ENCODE data around the gene CWF19L1. TPM values are rescaled to one million over a fixed set of nuclear protein-coding genes. Genes with fewer than 3 reads are reported as not detected.

The CWF19L1 gene
- total and polyA plus RNA-seq, 2 of the 13 experiments (the other 11 are each of a cell fraction or from before 2014, with no cell fraction given), result 13.6 to 42.1 TPM

DNA sequence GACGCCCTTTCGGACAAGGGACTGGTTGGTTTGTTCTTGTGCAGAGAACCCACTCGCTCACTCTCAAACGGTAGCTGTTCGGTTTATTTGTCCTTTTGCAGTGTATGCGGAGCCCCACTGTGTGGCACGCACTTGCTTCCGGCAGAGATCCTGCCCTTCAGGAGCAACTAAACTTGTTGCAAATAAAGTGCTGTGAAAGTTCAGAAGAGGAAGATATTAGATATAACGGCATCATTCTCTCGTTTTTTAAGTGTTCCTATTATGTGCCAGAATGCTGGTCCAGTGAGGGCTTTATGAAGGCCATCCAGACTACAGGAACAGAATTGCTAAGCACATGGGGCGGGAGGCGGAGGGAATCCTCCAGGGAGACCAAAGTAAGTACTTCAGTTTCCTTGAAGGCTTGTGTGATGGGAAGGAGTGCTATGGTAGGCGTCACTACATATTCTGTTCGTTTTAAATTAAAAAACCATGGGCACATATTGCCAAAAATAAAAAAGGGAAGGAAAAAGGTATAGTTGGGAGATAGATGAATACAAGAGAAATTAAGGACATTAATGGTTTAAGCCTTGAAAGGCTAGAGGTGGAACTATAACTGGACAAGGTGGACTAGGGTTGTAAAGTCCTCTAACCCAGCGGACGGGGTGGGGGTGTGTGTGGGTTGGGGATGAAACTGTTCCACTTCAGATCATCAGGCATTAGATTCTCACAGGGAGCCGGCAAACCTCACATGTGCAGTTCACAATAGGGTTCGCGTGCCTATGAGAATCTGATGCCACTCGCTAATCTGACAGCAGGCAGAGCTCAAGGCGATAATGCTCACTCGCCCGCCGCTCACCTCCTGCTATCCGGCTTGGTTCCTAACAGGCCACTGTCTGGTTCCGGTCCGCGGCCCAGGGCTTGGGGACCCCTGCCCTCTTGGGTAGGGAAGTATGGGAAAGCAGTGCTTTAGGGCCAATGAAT, 80.9 kb downstream of the CWF19L1 start (continued):
- TF ChIP-seq, protein P1, sequence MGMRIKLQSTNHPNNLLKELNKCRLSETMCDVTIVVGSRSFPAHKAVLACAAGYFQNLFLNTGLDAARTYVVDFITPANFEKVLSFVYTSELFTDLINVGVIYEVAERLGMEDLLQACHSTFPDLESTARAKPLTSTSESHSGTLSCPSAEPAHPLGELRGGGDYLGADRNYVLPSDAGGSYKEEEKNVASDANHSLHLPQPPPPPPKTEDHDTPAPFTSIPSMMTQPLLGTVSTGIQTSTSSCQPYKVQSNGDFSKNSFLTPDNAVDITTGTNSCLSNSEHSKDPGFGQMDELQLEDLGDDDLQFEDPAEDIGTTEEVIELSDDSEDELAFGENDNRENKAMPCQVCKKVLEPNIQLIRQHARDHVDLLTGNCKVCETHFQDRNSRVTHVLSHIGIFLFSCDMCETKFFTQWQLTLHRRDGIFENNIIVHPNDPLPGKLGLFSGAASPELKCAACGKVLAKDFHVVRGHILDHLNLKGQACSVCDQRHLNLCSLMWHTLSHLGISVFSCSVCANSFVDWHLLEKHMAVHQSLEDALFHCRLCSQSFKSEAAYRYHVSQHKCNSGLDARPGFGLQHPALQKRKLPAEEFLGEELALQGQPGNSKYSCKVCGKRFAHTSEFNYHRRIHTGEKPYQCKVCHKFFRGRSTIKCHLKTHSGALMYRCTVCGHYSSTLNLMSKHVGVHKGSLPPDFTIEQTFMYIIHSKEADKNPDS (CRISPR knock-in tag; IDR thresholded peaks at IDR 0.05), result no peak
- TF ChIP-seq TCF7L2 (IDR thresholded peaks at IDR 0.05; ENCODE audit: low read depth, low read length) (no peak), SMARCC2 (IDR thresholded peaks at IDR 0.05) (no peak), SIX1 (CRISPR knock-in tag; IDR thresholded peaks at IDR 0.05; ENCODE audit: borderline replicate concordance) (no peak), HNRNPLL (IDR thresholded peaks at IDR 0.05; ENCODE audit: low read depth, low read length, poor library complexity, severe bottlenecking) (no peak), ZNF296 (CRISPR knock-in tag; conservative IDR thresholded peaks at IDR 0.05) (no peak), ZNF205 (CRISPR knock-in tag; IDR thresholded peaks at IDR 0.05) (no peak), TBL1XR1 (IDR thresholded peaks at IDR 0.05; ENCODE audit: borderline replicate concordance, low read length, partially characterized antibody) (peak; percentile 2), ZBTB14 (CRISPR knock-in tag; IDR thresholded peaks at IDR 0.05) (no peak; the same call in 1 of the 2 replicates), HDAC6 (IDR thresholded peaks at IDR 0.05; ENCODE audit: low read depth, low read length) (no peak), ZIK1 (CRISPR knock-in tag; IDR thresholded peaks at IDR 0.05; ENCODE audit: borderline replicate concordance, low read depth) (no peak; the same call in 1 of the 2 replicates), ZNF556 (CRISPR knock-in tag; IDR thresholded peaks at IDR 0.05; ENCODE audit: borderline replicate concordance) (peak; percentile 64; the same call in 1 of the 2 replicates), ZNF883 (CRISPR knock-in tag; IDR thresholded peaks at IDR 0.05; ENCODE audit: not compliant biosample characterization) (no peak), ZSCAN12 (CRISPR knock-in tag; IDR thresholded peaks at IDR 0.05) (no peak), ZSCAN30 (CRISPR knock-in tag; IDR thresholded peaks at IDR 0.05) (no peak), ZNF775 (CRISPR knock-in tag; IDR thresholded peaks at IDR 0.05; ENCODE audit: borderline replicate concordance) (no peak), PRMT3 (CRISPR knock-in tag; IDR thresholded peaks at IDR 0.05; ENCODE audit: borderline replicate concordance, low read depth) (no peak), EED (CRISPR knock-in tag; IDR thresholded peaks at IDR 0.05) (no peak), RXRA (CRISPR knock-in tag; IDR thresholded peaks at IDR 0.05) (no peak), FOXJ3 (CRISPR knock-in tag; IDR thresholded peaks at IDR 0.05; ENCODE audit: borderline replicate concordance) (no peak), NKX3-1 (CRISPR knock-in tag; IDR thresholded peaks at IDR 0.05) (no peak), TBX3 (IDR thresholded peaks at IDR 0.05; ENCODE audit: borderline replicate concordance) (no peak), ZNF496 (CRISPR knock-in tag; IDR thresholded peaks at IDR 0.05; ENCODE audit: insufficient replicate concordance) (no peak)
- TF ChIP-seq, protein P2, sequence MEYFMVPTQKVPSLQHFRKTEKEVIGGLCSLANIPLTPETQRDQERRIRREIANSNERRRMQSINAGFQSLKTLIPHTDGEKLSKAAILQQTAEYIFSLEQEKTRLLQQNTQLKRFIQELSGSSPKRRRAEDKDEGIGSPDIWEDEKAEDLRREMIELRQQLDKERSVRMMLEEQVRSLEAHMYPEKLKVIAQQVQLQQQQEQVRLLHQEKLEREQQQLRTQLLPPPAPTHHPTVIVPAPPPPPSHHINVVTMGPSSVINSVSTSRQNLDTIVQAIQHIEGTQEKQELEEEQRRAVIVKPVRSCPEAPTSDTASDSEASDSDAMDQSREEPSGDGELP (IDR thresholded peaks at IDR 0.05; ENCODE audit: borderline replicate concordance, low read depth), result no peak

All from HepG2 (cell line).